GM19023 (cell line): Measurements from ENCODE around the gene LRCH1.

ENCODE experiments used
- ATAC-seq: cut with Tn5 transposase; IDR thresholded peaks from one replicate; pipeline ENCODE4 v1.9.1; 2021; ENCODE audit warnings: mild to moderate bottlenecking, moderate library complexity; ENCODE audit not compliant: unreplicated experiment

Gene LRCH1

DNA sequence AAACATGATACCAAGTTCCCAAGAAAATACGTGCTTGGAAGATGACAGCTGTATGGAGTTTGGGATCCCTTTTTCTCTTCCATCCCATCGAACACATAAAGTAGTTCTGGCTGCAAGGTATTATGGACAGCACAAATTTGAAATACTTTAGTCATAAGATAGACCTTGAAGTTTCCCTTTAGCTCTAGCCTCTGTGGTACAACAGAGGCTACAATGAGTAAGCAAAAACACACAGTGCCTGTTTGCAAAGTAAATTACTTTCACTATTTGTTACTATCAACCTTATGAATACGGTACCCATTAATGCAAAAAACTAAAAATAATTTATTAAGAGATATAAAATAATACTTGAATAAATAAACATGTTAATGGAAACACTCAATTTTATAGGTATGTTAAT, 21.0 kb upstream of the LRCH1 start:
- no peak for ATAC-seq

DNA sequence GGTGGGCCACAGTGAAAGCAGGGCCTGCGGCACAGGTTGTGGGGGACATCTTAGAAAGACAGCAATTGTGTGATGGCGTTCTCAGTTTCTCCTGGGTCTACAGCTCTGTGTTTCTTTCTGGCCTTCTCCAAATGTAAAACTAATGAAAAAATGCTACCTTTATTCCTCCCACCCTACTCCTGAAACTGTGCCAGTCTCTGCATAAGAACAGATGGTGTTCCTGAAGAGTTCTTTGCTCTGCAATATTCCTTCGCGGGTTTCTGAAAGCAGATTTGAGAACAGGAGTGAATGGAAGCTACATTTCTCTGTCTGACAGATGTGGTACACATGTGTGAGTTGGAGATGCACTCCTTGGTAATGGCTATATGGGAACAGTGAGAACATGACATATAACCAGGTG, 18.0 kb upstream of the LRCH1 start:
- ATAC-seq, result no peak

DNA sequence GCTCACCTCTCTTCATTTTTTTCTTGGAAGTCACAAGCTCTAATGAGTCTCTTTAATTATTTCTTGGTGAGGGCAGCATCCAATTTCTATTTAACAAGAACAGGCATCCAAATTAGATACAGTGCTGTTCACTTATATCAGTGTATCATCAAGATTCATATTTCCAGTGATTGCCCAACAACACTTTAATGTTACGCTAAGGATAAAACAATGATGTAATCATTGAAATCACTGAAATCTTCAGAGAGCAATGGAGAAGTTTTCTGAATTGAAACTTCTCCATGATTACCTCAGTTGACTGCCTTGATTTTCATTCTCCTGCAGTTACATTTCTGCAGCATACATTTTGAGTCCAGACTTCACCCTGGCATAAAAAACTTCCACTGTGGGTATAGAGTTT, 17.1 kb upstream of the LRCH1 start:
- ATAC-seq, result no peak

DNA sequence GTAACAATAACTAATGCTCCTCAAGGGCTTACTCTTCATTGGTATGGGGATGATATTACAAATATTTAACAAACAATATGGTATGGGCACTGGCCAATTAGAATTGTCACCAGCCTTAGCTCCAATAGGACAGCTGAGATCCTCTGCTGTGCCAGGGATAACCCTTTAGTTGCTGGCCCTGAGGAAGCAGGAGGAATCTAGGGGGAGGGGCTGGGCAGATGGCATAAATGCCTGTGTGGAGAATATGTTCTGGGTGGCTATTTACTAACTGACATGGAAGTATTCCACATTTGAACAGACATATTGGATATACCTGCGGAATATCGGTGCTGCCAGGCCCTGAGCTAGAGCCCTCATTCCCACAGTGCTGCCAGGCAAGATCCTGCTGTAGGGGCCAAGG, 16.6 kb upstream of the LRCH1 start:
- no peak for ATAC-seq

DNA sequence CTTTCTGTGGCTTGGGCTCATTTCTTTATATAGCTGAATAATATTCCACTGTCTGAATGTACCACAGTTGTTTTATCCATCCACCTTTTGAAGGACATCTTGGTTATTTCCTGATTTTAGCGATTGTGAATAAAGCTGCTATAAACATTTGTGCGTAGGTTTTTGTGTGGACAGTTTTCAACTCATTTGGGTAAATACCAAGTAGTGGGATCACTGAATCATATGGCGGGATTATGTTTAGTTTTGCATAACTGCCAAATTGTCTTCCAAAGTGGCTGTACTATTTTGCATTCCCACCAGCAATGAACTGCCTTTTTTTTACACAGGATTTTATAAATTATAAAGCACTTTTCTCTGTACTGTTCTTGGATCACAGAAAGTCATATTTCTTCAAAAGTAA, 13.7 kb upstream of the LRCH1 start:
- ATAC-seq, result no peak

DNA sequence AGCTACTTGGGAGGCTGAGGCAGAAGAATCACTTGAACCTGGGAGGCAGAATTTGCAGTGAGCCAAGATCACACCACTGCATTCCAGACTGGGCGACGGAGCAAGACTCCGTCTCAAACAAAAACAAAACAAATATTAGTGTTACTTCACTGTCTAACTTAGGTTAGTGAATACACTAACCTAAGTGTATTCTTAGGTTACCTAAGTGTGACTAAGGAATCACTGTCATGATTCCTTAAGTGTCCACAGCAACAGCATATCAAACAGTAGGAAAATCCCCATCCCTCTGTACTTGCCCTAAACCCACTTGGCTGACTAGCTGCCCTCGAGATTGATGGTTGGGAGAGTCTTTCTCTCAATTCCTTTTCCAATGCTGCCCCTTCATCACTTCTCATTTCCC, 11.8 kb upstream of the LRCH1 start:
- no peak for ATAC-seq

DNA sequence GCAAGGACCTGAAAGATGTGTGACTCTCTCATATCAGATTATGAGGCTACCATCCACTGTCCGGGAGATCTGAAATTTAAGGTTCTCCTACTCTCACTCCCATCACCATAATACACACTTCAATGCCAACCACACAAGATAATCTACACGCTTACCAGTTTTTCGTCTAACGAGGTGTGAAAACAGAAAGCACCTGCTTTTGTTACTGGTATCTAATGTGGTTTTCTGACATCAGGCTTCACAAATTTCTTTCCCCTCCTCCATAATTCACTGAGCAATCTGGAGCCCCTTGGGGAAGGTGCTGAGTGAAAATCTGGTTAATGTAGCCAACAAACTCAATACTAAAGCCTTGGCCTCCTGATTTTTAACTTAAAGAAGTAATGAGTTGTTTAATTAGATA, 10.1 kb upstream of the LRCH1 start:
- no peak for ATAC-seq

DNA sequence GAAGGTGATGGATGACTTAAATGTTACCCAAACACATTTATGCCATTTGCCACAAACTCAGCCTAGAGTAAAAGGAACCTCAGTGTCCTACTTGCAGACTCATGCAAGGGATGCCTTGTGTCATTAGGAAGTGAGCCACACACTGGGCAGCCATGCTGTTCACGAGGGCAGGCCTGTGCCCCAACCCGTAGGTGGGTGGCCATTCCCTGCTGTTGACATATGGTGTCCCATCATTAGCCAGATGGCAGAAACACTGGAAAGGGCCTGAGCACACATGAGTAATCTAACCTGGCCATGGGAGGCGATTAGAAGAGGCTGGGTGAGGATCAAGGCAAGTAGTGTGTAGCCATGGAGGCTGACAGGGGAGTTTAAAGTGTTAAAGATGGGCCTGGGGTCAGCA, 9.7 kb upstream of the LRCH1 start:
- ATAC-seq, result no peak

DNA sequence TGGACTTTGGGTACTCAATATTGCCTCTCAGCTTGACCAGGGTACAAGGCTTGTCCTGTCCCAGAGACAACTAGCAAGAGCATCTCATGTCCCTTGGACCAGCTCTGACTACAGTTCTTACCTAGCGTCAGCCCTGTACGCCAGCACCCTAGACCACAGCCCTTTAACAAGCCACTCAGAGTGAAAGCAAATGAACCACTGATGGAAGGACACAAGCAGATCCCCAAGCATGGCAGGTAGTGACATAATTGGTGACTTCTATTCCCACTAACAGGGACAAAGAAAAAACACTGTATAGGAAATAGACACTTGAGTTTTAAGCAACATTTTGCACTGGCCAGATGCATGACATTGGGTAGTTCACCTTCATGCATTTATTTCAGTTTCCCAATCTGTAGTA, 8.8 kb upstream of the LRCH1 start:
- ATAC-seq, result peak; percentile 86

DNA sequence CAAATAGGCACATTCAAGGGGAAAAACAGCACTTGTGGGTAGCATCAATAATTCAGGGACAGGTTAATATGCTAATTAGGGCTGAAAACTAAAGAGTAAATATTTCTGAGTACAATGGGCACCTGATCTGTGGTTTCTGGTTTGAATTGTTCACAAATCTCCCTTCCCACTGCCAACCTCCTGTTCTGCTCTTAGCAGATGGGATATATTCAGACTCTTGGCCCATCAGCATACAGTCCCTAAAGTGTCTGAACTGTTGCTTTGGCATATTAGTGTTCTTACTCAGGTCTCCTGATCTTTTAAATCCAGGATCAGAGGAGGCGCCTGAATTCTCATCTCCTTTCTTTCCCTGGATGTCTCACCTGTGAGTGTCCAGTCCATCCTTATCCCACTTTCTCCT, 8.2 kb upstream of the LRCH1 start:
- ATAC-seq, result no peak

DNA sequence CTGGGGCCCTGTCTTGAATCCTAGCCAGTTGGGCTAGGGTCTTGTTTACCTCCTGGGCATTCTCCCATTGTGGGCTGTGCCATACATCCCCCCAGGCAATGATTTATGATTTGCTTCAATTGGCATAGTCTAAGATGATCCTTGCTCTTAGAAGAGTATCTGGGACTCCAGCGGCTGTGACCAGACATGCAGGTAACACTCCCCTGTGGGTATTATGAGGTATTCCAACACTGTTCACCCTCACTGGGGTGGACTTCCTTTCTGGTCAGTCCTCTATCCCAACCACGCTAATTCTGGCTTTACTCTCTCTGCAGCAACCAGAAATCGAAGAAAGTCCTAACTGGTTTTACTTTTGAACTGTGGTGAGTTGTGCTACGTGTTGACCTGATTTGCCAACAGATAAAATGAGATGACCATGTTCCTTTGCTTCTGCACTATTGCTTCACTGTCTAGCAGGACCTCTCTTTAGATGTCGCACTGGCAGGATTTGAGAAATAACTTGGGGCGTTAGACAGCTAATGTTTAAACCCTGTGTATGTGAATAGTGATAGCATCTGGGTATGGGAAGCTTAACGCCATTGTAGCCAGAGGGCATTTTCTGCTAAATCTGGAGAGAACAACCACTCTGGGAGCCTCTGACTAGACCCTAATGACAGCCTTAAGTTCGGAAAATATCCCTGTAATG, 6.7 kb upstream of the LRCH1 start:
- ATAC-seq, result no peak

DNA sequence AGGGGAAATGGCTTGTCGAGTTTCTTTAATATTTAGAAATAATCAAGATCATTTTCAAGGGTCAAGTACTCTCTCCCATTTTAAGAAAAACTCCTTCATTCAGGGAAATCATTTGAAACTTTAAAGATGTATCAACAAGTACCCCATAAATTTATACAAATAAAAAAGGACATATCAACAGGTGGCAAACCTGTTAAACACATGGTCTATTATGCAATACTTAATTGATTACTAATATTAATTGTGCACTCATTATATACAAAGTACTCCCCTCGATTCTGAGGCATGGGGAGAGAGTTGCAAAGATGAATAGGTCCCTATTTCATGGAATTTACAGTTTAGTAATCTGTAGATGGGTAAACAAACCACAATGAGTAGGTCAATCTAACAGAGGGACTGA, 2.1 kb upstream of the LRCH1 start:
- ATAC-seq, result no peak

DNA sequence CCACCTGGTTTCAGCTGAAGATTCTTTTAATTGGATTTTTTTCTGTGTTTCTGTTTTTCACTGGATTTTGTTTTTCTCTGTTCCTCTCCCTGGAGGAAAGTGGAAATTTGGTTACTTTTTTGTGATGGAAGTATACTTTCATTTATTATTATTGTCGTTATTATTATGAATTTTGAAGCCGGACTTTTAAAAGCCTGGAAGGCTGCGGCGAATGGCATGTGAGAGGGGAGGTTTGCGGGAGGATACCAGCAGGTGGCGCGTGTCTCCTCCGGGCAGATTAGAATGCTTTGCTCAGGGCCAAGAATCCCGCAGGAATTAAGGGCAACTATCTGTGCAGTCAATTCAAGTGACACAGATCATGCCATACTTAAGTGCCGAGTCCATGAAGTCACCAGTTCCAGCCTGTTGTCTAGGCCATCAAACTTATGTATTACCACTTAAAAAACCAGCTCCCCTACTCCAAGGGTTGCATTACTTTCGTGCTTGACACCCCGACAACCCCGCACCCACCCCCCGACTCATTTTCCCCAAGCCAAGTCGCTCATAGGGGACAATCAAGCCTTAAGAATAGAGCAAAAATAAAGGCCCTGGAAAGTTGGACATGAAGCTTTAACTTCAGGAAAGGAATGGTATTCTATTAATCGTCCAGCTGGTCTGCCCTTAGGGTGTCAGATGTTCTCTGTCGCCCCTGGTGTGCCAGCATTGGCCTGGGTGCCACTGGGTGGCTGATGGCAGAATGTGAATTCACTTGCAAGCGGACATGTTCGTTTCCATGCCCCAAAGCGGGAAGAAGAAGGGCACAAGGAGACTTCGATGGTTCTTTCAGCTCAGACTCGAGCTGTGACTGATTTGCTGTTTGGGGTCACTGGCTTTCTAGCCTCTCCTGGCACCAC, 1.3 kb upstream of the LRCH1 start:
- ATAC-seq, result no peak

DNA sequence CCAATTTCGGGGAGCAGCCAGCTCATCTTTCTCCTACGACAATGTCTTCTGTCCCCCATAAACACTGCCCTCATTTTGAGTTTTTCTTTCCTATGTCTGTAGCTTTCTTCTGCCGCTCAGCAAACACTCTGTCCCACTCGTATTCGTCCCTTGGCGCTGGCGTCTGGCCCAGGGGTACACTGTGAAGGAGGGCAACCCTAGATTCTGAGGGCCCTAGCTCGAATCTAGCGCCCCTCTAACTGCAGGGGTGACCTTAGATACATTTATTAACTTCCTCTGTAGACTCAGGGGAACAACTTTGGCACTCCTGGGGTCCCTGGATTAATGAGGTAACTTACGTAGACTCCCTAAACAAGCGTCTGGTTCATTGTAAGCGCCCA, 677 bp upstream of the LRCH1 start:
- no peak for ATAC-seq

DNA sequence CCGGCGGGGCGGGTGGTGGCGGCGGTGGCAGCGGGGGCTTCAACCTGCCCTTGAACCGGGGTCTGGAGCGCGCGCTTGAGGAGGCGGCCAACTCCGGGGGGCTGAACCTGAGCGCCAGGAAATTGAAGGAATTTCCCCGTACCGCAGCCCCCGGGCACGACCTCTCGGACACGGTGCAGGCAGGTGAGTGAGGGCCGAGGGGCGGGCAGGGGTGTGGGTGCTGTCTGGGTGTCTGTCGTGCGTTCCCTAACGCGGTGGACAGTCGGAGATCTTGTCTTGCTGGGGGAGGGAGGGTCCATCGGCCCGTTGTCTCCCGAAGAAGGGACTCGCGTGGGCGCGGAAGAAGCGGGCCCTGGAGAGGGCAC, 533 bp downstream of the LRCH1 start:
- ATAC-seq, result peak; percentile 10

DNA sequence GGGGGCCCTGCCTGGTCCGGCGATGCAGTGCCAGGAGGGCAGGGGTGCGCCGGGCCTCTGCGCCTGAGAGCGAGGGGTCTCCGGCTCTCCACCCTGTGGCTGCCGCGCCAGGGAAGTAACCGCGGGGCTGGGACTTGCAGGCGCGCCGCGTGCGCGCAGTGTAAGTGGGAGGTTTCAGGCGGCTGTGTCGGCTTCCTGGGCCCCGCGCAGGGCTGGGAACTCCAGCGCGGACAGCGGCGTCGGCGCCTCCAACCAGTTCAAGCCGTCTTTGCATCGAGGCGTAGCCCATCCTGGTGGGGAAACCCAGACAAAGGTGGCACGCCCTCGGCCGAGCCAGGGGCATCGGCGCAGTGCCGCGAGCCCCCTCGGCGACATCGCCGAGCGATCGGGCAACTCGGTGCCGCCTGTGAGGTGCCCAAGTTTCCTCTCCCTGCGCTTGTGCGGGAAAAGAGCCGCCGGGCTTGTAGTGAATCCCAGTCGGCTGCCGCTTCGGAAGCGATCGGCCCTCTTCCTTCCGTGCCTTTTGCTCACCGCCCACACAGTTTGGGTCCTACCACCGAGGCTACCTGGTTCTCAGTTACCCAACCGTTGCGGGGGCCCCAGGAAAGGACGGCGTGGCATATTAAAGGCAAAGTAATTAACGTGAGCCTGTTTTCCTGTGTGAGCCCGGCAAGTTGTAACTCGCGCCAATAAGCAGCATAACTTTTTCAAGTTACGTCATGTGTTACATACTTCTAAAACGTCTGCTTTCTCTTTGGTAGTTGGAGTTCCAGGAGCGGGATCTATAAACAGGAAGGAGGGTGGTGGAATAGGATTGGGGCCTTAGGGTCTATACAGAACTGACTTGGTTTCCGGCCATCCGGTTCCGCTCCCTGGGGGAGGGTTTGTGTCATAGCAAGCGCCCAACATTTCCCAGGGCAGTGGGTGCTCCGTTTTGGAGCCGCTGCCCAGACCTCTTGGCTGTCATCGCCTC, 1.2 kb downstream of the LRCH1 start:
- ATAC-seq, result peak; percentile 47

DNA sequence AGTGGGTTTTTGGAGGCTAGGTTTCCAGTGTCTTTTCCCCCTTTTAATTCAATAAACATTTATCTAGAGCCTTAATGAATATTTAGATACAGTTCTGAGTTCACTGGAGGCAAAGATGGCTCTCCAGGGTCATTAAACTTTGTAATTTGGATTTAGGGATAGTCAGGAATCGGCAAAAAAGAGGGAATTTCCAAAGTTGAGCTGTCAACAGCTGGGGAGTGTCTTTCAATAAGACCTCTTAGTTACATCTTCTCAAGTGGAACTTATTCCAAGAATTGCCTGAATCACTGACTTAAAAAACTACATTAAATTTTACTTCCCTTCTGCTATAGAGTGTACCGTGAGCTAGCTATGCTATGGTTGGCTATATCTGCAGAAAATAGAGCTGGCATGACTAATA, 2.0 kb downstream of the LRCH1 start:
- ATAC-seq, result no peak

DNA sequence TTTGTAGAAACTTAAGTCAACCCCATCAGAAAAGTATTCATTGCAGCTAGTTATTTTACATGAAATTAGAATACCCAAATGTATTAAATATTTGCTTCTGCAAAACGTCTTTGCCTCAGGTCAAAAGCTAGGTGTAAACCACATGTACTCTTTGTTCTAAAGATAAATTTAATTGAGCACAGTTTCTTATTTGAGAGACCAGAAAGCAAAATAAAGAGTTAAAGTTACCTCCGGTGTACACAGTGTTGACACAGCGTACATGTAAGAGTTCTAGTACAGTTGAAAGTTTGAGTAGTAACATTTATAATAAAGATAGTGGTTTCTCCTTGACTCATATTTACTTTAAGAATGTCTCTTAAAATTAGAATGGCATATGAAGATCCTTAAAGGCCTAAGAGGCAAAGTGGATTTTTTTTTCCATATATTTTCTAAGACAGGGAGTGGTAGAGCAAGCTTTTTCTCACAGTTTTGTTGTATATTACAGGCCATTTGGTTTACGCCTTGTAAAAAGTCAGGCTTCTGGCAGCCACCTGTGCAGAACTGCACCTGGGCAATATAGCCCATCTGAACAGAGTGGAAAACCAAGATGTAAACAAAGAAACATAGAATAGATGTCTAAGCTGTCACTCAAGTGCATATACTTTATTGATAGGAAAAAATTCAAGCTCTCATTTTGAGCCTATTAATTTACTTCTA, 2.9 kb downstream of the LRCH1 start:
- no peak for ATAC-seq

DNA sequence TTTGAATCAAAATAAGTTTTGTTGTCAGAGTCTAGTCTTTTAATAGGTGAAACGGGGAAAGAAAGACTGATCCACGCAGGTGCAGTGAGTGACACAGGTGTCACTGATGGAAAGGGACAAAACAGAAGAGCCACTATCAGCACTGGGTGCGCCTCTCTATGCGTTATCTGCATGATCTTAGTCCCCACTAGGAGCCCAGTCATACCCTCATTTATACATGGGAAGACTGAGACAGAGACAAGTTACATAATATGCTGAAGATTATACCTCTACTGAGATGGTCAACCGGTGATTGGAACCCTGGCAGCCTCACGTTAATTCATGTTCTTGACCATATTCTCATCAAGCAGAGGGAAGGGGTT, 3.4 kb downstream of the LRCH1 start:
- no peak for ATAC-seq

DNA sequence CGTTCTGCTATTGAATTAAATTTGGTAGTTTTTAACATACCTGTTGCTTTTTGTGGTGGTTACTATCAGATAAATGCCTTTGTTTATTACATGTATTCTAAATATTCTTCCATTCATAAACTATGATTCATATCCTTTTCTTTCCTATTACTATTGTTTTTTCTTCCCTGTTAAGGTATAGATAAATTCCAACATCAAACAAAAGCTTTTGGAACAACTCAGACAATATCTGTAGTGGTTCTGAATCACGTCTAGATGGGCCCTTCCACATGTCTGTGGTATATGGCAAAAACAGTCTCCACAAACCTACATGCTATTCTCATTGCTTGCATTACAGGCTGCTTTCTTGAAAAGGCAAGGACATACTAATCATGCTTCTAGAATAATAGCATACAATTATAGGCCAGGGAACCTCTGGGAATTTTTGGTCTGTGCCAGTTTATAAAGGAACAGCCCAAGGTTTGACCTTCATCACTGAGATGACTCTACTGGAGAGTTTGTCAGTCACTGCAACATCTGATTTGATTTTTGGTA, 6.4 kb downstream of the LRCH1 start:
- no peak for ATAC-seq

DNA sequence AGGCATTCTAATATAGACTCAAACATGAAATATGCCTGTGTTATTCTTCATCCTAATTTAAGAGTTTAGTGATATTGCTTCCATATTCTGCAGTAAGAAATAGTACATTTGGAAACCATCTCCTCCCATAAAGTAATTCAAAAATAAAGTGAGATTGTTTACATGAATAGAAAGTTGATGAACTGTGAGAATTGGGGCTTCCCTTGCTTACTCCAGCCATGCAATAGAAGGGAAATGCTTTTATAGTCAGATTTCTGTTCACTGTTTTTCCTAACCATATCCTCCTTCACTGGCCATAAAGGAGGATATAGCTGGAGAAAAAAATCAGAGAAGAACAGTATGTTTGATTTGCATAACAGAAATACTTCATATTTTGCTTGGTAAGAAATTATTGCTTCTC, 7.8 kb downstream of the LRCH1 start:
- ATAC-seq, result no peak
